Trophoblast cell (in vitro differentiated cells and primary cell): Measurements from ENCODE around the gene NEB.
A peak's percentile ranks its signal among the peaks of the same experiment; 100 is the strongest.
"Not testable (repeated sequence)": the region's sequence is repeated elsewhere in the genome, so short reads cannot be mapped to it uniquely, and the experiment has no call there.

Experiments
- DNase-seq, 2 donors: peaks; one replicate each; pipeline ENCODE4 v3.0.0-alpha.2; 2016
- H2AFZ ChIP-seq: 2 replicates; pipeline ENCODE4 v1.6.1; 2013; ENCODE audit warnings: low read length, moderate library complexity, mild to moderate bottlenecking; ENCODE audit not compliant: insufficient read depth, poor library complexity
- H2AK5ac ChIP-seq: 2 replicates; pipeline ENCODE4 v1.6.1; 2013; ENCODE audit warnings: mild to moderate bottlenecking, low read length
- H2BK120ac ChIP-seq: 2 replicates; pipeline ENCODE4 v1.6.1; 2013; ENCODE audit warnings: low read length, mild to moderate bottlenecking, moderate library complexity; ENCODE audit not compliant: insufficient read depth, poor library complexity
- H2BK12ac ChIP-seq: 2 replicates; pipeline ENCODE4 v1.6.1; 2013; ENCODE audit warnings: mild to moderate bottlenecking, low read length, moderate library complexity
- H2BK5ac ChIP-seq: 2 replicates; pipeline ENCODE4 v1.6.1; 2013; ENCODE audit warnings: low read length, low read depth, moderate library complexity, mild to moderate bottlenecking; ENCODE audit not compliant: poor library complexity
- H3K14ac ChIP-seq: 2 replicates; pipeline ENCODE4 v1.6.1; 2013; ENCODE audit warnings: mild to moderate bottlenecking, low read length
- H3K18ac ChIP-seq: 2 replicates; pipeline ENCODE4 v1.6.1; 2013; ENCODE audit warnings: mild to moderate bottlenecking, low read length
- H3K23ac ChIP-seq: 2 replicates; pipeline ENCODE4 v1.6.1; 2013; ENCODE audit warnings: low read length
- H3K27ac ChIP-seq: 2 replicates; pipeline ENCODE4 v1.5.1; 2013; ENCODE audit warnings: low read depth, mild to moderate bottlenecking, inconsistent platforms, low read length, moderate library complexity
- H3K27me3 ChIP-seq: 2 replicates; pipeline ENCODE4 v1.6.1; 2013; ENCODE audit warnings: inconsistent platforms, mild to moderate bottlenecking, low read length, moderate library complexity; ENCODE audit not compliant: insufficient read depth
- H3K36me3 ChIP-seq, 2 experiments: 1 replicate in 1 of 2; 2 replicates in 1 of 2; pipeline ENCODE4 v1.6.1; 2013; ENCODE audit warnings: low read length in 2 of 2, mild to moderate bottlenecking in 2 of 2, moderate library complexity in 1 of 2; ENCODE audit not compliant: insufficient read depth in 2 of 2, control insufficient read depth in 1 of 2
- H3K4ac ChIP-seq: 2 replicates; pipeline ENCODE4 v1.6.1; 2013; ENCODE audit warnings: low read depth, mild to moderate bottlenecking, low read length, moderate library complexity
- H3K4me1 ChIP-seq, 2 experiments: 1 replicate in 1 of 2; 2 replicates in 1 of 2; pipeline ENCODE4 v1.6.1; 2013; ENCODE audit warnings: low read length in 2 of 2, mild to moderate bottlenecking in 2 of 2, moderate library complexity in 1 of 2; ENCODE audit not compliant: insufficient read depth in 2 of 2, control insufficient read depth in 1 of 2
- H3K4me2 ChIP-seq: 2 replicates; pipeline ENCODE4 v1.6.1; 2013; ENCODE audit warnings: inconsistent platforms, mild to moderate bottlenecking, low read length, moderate library complexity
- H3K4me3 ChIP-seq: 2 replicates; pipeline ENCODE4 v1.5.1; 2013; ENCODE audit warnings: mild to moderate bottlenecking, low read depth, low read length, inconsistent platforms
- H3K79me1 ChIP-seq: one replicate; pipeline ENCODE4 v1.6.1; 2013; ENCODE audit warnings: low read length
- H3K79me2 ChIP-seq: 2 replicates; pipeline ENCODE4 v1.6.1; 2013; ENCODE audit warnings: low read length, mild to moderate bottlenecking; ENCODE audit not compliant: control insufficient read depth, insufficient read depth, poor library complexity
- H3K9ac ChIP-seq: 2 replicates; pipeline ENCODE4 v1.6.1; 2013; ENCODE audit warnings: mild to moderate bottlenecking, low read length
- H3K9me3 ChIP-seq: 2 replicates; pipeline ENCODE4 v1.6.1; 2013; ENCODE audit warnings: low read depth, mild to moderate bottlenecking, control low read depth, inconsistent platforms, low read length; ENCODE audit not compliant: insufficient read depth
- H4K12ac ChIP-seq: 2 replicates; pipeline ENCODE4 v1.6.1; 2013; ENCODE audit warnings: low read depth, mild to moderate bottlenecking, low read length, moderate library complexity
- H4K8ac ChIP-seq: 2 replicates; pipeline ENCODE4 v1.6.1; 2013; ENCODE audit warnings: low read depth, mild to moderate bottlenecking, low read length, moderate library complexity
- H4K91ac ChIP-seq: one replicate; pipeline ENCODE4 v1.6.1; 2013; ENCODE audit warnings: low read depth, mild to moderate bottlenecking, low read length, moderate library complexity
- WGBS: extraction: QIAGEN DNeasy Blood & Tissue Kit; methylation state at CpG from one replicate; pipeline ENCODE4 v1.1.7; 2013; ENCODE audit warnings: missing lambda C conversion rate; ENCODE audit not compliant: insufficient read length, insufficient coverage; ENCODE audit errors: extremely low coverage; 5-methylcytosine and 5-hydroxymethylcytosine counted together

Gene NEB

GRCh38 chr2:151560289-151560688, 174.0 kb downstream of the NEB start:
- peak; percentile 5 to 29 for DNase-seq
- Histone ChIP-seq H4K12ac (no peak overlapping the region), H4K91ac (no peak overlapping the region), H3K4me3 (no peak overlapping the region), H2BK12ac (no peak overlapping the region), H3K79me2 (no peaks in the 10 kb centered on the region), H3K23ac (no peak overlapping the region), H3K9me3 (no peaks in the 10 kb centered on the region), H4K8ac (no peak overlapping the region), H2AFZ (no peak overlapping the region), H3K36me3 (no peaks in the 10 kb centered on the region), H3K27ac (no peak overlapping the region), H2BK120ac (no peak overlapping the region), H2AK5ac (no peak overlapping the region), H2BK5ac (no peak overlapping the region), H3K4me1 (no peaks in the 10 kb centered on the region), H3K4ac (no peak overlapping the region), H3K79me1 (no peaks in the 10 kb centered on the region), H3K9ac (no peak overlapping the region), H3K27me3 (no peaks in the 10 kb centered on the region), H3K4me2 (no peak overlapping the region), H3K14ac (no peak overlapping the region), H3K18ac (no peak overlapping the region)
- no CpG with 5 or more reads among the region's 3 CpGs for WGBS

- not testable (repeated sequence) for H2AFZ ChIP-seq, H3K14ac ChIP-seq, H3K4me2 ChIP-seq
Observed at GRCh38 chr2:151559431-151559830, 174.8 kb downstream of the NEB start.

DNA sequence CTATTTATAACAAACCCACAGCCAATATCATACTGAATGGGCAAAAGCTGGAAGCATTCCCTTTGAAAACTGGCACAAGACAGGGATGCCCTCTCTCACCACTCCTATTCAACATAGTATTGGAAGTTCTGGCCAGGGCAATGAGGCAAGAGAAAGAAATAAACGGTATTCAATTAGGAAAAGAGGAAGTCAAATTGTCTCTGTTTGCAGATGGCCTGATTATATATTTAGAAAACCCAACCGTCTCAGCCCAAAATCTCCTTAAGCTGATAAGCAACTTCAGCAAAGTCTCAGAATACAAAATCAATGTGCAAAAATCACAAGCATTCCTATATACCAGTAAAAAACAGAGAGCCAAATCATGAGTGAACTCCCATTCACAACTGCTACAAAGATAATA, 176.4 kb downstream of the NEB start:
- not testable (repeated sequence) for H3K14ac ChIP-seq, H3K79me1 ChIP-seq, H2AFZ ChIP-seq, H3K18ac ChIP-seq, H4K8ac ChIP-seq, H3K36me3 ChIP-seq, H4K12ac ChIP-seq, H2BK12ac ChIP-seq, DNase-seq, H3K9ac ChIP-seq, H3K27me3 ChIP-seq, H3K4me2 ChIP-seq, H4K91ac ChIP-seq, H3K4ac ChIP-seq, H3K4me3 ChIP-seq, H2BK120ac ChIP-seq, H3K9me3 ChIP-seq, H3K79me2 ChIP-seq, H2AK5ac ChIP-seq, H3K23ac ChIP-seq, H3K27ac ChIP-seq, H2BK5ac ChIP-seq, H3K4me1 ChIP-seq
- WGBS, result no CpG with 5 or more reads among the region's 2 CpGs

More at GRCh38 chr2:151559431-151559830, 174.8 kb downstream of the NEB start:
- not testable (repeated sequence) for H3K4me3 ChIP-seq, H3K79me2 ChIP-seq, H3K27me3 ChIP-seq, H3K4ac ChIP-seq, H3K79me1 ChIP-seq, DNase-seq, H3K9me3 ChIP-seq, H2AK5ac ChIP-seq, H3K18ac ChIP-seq, H4K12ac ChIP-seq, H3K27ac ChIP-seq, H4K91ac ChIP-seq, H2BK120ac ChIP-seq, H3K4me1 ChIP-seq, H2BK12ac ChIP-seq, H3K23ac ChIP-seq, H3K9ac ChIP-seq, H4K8ac ChIP-seq, H3K36me3 ChIP-seq, H2BK5ac ChIP-seq
- WGBS, result no CpG with 5 or more reads among the region's 2 CpGs

DNA sequence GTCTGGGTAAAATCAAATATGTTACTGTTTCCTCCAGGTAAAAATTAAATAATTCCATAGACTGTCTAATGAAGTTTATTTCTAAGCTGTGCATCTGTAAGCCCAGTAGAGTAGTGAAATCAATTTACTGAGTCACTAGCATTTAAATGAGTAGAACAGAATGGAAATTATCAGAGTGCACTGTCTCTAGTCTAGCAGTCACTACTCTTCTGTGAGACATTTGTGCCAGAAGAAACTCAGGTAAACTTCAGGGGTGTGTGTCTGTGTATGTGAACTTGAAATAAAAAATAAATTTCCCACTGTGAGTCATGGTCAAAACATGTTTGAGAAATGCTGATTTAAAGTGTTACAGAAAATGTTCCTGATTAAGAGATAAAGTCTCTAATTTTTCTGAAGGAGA, 178.2 kb downstream of the NEB start:
- Histone ChIP-seq H3K79me1 (no peaks in the 10 kb centered on the region), H3K4me3 (no peak overlapping the region), H3K4me2 (no peak overlapping the region), H2BK5ac (no peak overlapping the region), H3K4me1 (no peaks in the 10 kb centered on the region), H3K9me3 (no peaks in the 10 kb centered on the region), H3K18ac (no peak overlapping the region), H3K27ac (no peak overlapping the region), H3K14ac (no peak overlapping the region), H3K23ac (no peak overlapping the region), H3K27me3 (no peaks in the 10 kb centered on the region), H4K8ac (no peak overlapping the region), H3K79me2 (no peaks in the 10 kb centered on the region), H3K9ac (no peak overlapping the region), H2AFZ (no peak overlapping the region), H2BK120ac (no peak overlapping the region), H3K36me3 (no peaks in the 10 kb centered on the region), H4K12ac (no peak overlapping the region), H4K91ac (no peak overlapping the region), H2BK12ac (no peak overlapping the region), H2AK5ac (no peak overlapping the region), H3K4ac (no peak overlapping the region)
- DNase-seq, result peak in 1 of 2 donors; percentile 10
